ENCODE measurements around the gene COX5B.
"Not testable (repeated sequence)": the region's sequence is repeated elsewhere in the genome, so short reads cannot be mapped to it uniquely, and the experiment has no call there.

The COX5B gene

DNA sequence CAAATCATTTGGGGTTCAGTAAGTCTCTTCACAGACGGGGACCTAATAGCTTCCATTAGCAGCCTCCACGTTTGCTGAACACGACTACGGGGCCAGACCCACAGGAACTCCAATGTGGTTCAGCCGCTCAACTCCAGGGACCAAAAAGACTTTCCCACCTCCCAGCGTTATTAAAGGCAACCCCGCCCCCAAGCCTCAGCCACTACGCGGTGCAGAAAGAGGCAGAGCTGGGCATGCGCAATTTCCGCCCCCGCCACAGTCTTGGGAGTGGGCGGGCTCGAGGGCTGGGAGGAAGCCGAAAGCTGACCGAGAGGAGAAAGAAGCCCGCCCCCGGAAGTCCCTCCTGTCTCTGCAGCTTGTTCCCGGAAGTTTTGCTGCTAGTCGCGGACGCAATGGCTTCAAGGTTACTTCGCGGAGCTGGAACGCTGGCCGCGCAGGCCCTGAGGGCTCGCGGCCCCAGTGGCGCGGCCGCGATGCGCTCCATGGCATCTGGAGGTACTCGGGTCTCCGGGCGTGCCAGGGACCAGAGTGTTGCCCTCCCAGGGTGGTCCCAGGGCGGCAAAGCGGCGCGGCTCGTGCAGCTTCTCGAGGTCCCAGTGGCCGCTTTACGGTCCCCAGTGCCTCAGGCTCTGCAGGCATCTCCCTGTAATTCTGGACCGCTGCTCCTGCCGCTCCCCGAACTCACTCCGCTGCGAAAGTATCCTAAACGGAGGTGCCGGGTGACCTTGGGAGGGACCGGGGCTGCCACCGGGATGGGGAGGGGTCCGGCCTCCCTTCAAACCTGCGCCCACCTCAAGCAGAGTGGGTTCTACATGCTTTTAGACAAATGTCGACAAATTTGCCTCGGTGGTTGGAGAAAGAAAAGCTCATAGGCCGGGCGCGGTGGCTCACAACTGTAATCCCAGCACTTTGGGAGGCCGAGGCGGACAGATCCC is at the start of gene COX5B:
COX5B (plus strand) TSS at position 368 of the 935 bp plus-strand sequence; CDS start at position 393, 25 bp downstream.
- DNase-seq (ENCODE audit: extremely low read depth in 1 of 2, low read depth in 1 of 2): peak; percentile 96 to 97

GRCh38 chr2:97596180-97596579 is 49.7 kb upstream of the COX5B start:
- DNase-seq (ENCODE audit: extremely low read depth in 1 of 2, low read depth in 1 of 2): not testable (repeated sequence)

DNA sequence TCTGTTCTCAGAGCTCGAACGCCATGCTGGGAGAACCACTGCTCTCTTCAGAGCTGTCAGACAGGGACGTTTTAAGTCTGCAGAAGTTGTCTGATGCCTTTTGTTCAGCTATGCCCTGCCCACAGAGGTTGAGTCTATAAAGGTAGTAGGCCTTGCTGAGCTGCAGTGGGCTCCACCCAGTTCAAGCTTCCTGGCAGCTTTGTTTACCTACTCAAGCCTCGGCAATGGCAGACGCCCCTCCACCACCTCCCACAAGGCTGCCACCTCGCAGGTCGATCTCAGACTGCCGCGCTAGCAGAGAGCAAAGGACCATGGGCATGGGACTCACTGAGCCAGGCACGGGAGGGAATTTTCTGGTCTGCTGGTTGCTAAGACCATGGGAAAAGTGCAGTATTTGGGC is 44.3 kb upstream of the COX5B start:
- not testable (repeated sequence) for DNase-seq (ENCODE audit: extremely low read depth in 1 of 2, low read depth in 1 of 2)

DNA sequence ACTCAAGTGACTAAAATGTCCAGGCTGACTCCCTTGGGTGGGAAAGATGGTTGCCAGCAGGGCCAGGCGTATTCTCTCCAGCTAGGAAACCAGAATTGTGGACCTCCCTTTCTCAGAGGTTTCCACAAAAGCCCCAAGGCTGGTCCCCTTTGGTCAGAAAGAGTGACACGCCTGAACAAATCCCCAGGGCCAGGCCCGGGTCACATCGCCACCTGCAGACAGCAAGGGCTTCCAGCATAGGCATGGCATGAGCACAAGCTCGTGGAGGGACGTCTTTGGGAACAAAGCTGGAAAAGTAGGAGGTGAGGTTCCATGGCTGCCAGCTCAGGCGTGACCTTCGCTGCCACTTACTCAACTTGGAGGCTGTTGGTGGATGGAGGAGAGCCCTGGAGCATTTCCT is 40.8 kb upstream of the COX5B start:
- DNase-seq (ENCODE audit: extremely low read depth in 1 of 2, low read depth in 1 of 2): not testable (repeated sequence)

GRCh38 chr2:97605524-97606339 is 40.1 kb upstream of the COX5B start:
- not testable (repeated sequence) for DNase-seq (ENCODE audit: extremely low read depth in 1 of 2, low read depth in 1 of 2)

GRCh38 chr2:97608745-97609144 is 37.1 kb upstream of the COX5B start:
- DNase-seq (ENCODE audit: extremely low read depth in 1 of 2, low read depth in 1 of 2): not testable (repeated sequence)

DNA sequence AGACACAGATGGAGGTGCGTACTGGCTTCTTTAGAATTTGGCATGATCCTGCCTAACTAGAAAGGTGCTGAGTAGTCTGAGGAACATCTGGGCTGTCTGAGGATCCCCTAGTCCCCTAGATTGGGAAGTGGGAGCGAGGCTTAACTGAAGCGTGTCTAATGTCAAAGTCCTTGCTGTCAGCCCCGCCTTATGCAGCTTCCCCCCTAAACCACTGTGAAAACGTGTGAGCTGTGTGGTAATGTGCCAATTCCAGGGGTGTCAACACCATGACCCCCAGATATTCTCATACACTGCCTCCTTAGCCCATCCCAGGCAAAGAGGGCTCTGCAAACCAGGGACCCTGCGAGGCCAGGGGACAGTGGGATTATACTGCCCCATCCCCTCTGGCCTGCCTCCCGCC is 34.0 kb upstream of the COX5B start:
- not testable (repeated sequence) for DNase-seq (ENCODE audit: extremely low read depth in 1 of 2, low read depth in 1 of 2)

DNA sequence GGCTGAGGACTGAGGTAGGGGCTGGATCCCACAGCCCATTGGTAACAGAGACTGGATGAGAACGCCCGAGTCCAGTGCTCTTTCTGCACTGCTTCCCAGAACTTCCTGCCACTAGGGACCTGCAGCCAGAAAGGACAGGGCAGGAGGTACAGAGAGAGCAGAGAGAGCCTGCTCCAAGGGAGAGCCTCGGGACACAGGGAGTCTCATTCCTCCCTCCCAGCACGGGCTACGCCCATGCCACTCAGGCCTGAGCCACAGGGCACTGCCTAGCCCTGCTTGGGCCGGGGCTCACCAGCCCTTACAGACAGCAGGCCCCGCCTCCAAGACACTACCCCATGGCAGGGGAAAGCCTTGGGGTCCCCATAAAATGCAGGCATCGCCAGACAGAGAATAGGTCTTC is 30.1 kb upstream of the COX5B start:
- not testable (repeated sequence) for DNase-seq (ENCODE audit: extremely low read depth in 1 of 2, low read depth in 1 of 2)

DNA sequence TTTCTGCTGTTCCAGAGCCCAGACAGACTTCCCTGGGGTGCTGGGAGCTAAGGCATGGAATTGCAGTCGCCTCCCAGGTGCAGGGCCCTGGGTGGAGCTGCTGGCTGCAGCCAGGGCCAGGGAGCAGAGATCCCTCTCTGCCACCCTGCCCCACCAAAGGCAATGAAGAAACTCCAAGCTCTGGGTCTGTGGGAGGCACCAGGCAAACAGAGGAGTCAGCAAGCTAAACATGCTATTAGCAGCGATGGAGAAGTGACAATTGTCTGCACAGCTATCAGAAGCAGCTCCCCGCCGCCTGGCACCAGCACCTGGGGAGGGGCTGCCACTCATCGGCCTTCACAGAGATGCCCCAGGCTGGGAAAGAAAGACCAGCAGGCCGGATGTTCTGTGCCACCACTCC is 28.0 kb upstream of the COX5B start:
- DNase-seq (ENCODE audit: extremely low read depth in 1 of 2, low read depth in 1 of 2): no peak

DNA sequence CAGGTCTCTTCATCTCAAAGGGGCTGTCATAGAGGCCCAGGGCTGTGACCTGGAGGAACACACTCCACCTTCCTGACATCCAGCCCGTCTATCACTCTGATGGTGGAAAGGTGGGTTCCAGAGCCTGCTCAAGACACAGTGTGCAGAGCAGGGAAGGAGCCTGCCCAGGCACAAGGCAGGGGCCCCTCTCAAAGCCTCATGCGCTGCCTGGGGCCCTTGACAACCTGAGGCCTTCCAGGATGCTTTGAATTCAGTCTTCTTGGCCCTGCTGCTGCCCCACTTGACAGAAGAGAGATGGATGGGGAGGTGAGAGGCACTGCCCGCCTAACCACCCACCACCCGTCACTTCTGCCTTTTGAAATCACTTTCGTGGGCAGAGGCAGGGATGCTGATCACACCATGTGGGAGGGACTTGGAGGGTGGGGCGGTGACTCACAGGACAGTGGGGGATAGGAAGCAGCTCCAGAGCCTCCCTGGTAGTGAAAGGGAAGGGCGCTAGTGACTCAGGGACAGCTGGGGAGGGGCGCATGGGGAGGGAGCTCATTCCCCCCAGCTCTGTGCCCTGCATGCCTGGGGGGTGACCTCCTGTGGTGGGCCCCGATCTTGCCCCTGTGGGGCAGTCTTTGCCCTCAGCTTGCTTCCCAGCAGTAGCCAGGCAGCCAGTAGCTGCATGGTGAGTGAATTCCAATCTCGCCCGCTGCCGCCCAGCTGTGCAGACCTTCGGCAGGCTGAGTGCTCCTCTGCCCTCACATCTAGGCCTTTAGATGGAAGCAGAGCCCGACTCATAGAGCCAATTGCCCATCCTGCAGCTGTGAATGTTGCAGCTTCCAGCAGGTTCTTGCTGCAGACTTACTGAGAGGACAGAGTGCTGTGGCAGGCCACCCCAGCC is 26.7 kb upstream of the COX5B start:
- DNase-seq (ENCODE audit: extremely low read depth in 1 of 2, low read depth in 1 of 2): not testable (repeated sequence)

- DNase-seq (ENCODE audit: extremely low read depth in 1 of 2, low read depth in 1 of 2): not testable (repeated sequence)
These were observed 25.4 kb upstream of the COX5B start for GRCh38 chr2:97620492-97620891.

DNA sequence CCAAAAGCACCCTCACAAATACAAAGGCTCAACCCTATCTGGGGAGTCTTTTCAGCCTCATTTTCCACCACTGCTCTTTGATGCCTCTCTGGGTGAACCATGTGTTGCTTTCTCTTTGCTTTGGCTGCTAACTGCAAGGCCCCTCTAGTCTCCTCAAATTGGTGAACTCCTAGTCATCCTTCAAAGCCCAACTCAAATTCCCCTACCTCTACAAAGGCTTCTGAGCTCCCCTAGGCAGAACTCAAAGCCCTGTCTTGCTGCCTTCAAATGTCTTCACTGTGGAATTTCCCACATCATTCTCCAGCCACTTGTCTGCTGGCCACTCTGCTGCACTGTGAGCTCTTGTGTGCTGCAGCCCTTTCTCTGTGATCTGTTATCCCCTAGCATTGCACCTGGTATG is 22.9 kb upstream of the COX5B start:
- DNase-seq (ENCODE audit: extremely low read depth in 1 of 2, low read depth in 1 of 2): not testable (repeated sequence)

- DNase-seq (ENCODE audit: extremely low read depth in 1 of 2, low read depth in 1 of 2): not testable (repeated sequence)
These were observed 20.4 kb upstream of the COX5B start for GRCh38 chr2:97625354-97626048.

DNA sequence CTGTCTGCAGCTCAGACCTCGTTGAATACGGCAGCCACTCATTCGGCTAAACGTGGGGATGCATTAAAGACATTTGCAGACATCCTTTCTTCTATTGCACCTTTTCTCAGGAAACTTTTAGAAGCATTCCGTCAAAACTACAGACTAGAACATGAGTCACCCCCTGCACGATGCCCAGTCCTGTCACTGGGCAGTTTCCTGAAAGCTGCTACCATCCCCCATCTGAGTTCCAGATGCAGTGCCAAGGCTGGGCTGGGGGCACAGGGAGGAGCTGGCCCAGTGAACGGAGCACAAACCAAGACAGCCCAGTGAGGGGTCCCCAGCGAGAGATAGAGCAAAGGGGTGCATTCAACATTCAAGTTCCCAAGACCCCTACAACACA is 19.8 kb upstream of the COX5B start:
- DNase-seq (ENCODE audit: extremely low read depth in 1 of 2, low read depth in 1 of 2): not testable (repeated sequence)

GRCh38 chr2:97644023-97644717 is 1.7 kb upstream of the COX5B start:
- no peak for DNase-seq (ENCODE audit: extremely low read depth in 1 of 2, low read depth in 1 of 2)

DNA sequence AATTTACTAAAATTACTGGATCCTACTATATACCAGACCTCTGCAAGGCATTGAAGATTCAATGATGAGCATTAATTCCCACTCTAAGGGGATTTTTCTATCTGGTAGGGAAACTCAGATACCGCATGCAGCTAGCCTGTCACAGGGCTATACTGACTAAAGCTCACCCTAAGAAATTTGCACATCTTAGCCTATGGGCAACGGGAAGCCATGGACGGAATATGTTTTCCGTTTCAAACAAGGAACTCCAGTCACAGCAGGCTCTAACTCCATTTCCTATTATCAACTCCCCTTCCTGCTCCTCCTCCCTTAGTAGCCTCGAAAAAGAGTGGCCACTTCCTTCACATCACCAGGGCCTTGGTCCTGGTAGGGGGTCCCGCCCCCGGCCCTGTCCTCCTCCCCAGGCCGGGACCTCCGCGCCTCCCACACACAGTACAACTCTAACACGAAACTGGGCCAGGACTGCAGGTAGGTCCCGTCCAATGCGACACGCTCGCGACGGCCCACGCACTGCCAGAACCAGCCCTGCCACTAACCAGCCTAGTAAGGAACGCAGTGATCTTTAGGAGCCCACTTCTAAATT is 659 bp upstream of the COX5B start:
- no peak for DNase-seq (ENCODE audit: extremely low read depth in 1 of 2, low read depth in 1 of 2)

GRCh38 chr2:97646977-97647376 is 1.1 kb downstream of the COX5B start:
- DNase-seq (ENCODE audit: extremely low read depth in 1 of 2, low read depth in 1 of 2): no peak

DNA sequence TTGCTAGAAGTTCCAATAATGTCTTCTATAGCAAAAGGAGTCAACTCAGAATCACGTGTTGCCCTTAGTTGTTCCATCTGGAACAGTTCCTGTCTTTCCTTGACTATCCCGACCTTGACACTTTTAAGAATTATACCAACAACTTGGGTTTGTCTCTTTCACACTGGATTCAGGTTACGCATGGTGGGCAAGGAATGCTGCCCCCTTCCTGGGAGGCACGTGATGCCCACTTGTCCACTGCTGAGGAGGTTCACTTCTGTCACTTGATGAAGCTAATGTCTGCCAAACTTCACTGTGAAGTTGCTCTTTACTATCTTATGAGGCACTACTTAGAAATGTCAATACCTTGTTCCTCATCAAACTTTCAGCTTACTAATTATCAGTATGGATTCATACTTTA is 5.3 kb downstream of the COX5B start:
- no peak for DNase-seq (ENCODE audit: extremely low read depth in 1 of 2, low read depth in 1 of 2)

DNA sequence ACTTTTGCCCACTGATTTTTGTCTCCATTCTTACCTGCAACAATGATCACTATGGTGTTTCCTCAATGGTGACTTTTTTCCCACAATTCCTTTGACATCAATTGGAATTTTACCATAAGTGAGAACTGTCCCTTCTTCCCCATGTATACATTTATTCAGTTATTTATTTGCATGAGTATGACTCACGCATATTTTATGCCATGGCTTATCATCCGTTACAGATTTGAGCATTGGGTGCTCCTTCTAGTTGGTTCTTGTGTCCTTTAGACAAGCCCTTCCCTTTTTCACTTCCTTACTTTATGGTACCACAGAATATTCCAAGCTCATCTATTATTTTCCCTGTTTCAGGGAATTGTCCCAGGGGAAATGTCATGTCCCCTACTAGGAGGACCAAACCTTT is 7.6 kb downstream of the COX5B start:
- no peak for DNase-seq (ENCODE audit: extremely low read depth in 1 of 2, low read depth in 1 of 2)
